Glomerular visceral epithelial cell (primary cell): ENCODE measurements around the gene ADAMTS17.

ENCODE experiments used
- DNase-seq: peaks from one replicate; pipeline ENCODE4 v3.0.0-alpha.2; 2016; ENCODE audit errors: extremely low spot score

Gene ADAMTS17

GRCh38 chr15:99999282-100000070, 342.3 kb downstream of the ADAMTS17 start:
- no peak for DNase-seq

- no peak for DNase-seq
Measured at GRCh38 chr15:99998661-99999101, 343.1 kb downstream of the ADAMTS17 start.

DNA sequence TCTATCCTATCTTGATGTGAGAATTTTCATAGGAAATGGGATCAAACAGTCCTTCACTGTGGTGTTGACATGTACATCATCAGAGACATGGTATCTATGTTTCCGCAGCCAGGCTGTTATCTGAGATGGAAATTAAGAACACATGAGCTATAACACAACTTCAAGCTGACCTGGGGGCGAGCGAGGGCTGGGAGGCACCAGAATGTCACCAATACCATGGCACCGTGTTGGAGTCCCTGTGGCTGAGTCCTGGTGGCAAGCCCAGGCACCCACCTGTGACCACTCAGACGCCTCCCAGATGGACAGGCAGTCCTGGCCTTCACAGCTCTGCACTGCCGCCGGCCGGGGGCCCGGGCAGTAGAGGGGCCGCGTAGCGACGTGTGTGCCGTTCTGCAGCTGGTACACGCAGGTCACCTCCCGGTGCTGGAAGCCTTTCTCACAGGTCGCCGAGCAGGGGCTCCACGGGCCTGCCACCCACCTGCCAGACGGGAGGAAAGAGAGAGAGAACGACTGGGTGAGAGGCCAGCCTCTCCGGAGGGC, 344.6 kb downstream of the ADAMTS17 start:
- no peak for DNase-seq

GRCh38 chr15:99996660-99997059, 345.1 kb downstream of the ADAMTS17 start:
- DNase-seq, result no peak

- no peak for DNase-seq
Measured at GRCh38 chr15:99995543-99995942, 346.2 kb downstream of the ADAMTS17 start.

GRCh38 chr15:99994849-99995248, 346.9 kb downstream of the ADAMTS17 start:
- no peak for DNase-seq

DNA sequence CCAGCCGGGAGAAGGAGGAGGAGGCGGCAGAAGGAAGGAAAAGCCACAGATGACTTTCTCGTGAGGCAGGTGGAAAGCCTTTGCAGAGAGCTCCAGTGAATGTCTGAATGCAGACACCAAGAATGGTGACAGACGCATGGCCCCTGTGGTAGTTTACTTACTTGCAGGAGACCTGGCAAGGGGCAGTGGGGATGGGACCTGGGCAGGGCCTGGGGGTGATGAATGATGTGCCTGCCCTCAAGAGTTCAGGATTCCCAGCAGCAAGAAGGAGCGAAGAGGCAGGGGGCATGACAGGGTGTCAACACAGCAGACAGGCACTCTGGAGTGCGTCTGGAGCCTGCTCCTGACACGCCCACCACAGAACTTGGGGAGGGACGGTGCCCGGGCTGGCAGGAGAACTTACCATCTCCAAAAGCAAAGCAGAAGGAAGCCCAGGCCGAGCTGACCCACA, 348.1 kb downstream of the ADAMTS17 start:
- no peak for DNase-seq

DNA sequence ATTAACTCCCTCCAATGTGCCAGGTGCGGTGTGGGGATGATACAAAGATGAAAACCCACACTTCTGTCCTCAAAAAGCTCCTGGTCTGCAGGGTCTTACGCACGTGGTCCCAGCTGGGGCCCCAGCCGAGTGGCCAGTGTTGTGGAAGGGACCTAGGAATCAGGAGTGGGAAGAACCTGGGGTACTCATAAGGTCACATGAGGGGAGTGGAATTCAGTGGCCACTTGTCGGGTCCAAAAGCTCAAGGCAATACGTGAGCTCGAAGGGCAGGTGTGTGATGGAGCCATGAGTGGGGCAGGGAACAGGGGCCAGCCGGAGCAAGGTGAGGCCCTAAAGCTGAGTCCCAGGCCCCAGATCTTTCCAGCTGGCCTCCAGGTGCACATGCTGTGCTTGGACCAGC, 348.5 kb downstream of the ADAMTS17 start:
- DNase-seq, result no peak

DNA sequence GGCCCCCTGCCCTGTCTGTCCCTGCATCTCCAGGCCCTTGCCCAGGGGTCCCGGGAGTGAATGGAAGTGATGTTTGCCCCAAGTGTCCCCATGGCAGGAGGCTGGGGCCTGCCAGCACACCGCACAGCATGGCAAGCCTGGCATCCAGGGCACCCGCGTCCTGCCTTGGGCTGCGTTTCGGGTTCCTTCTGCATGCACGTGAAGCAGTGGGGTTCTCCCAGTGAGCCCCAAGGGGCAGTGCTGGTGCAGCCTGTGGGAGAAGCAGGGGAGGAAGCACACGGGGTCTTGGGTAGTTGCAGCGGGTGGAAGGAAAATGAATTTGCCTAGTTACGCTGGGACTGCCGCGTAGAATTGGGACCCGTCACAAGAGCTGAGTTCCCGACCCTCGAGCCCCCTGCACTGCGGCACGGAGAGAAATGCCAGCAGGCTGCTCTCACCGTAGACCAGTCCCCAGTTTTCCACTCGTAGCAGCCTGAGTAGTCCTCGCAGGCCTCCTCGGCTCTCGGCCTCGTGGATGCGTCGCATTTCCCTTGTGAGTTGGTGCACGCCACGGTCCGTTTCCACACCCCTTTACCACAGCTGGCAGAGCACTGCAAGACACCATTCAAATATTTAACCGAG, 349.1 kb downstream of the ADAMTS17 start:
- DNase-seq, result no peak

- DNase-seq, result no peak
Measured at GRCh38 chr15:99989095-99989494, 352.7 kb downstream of the ADAMTS17 start.

DNA sequence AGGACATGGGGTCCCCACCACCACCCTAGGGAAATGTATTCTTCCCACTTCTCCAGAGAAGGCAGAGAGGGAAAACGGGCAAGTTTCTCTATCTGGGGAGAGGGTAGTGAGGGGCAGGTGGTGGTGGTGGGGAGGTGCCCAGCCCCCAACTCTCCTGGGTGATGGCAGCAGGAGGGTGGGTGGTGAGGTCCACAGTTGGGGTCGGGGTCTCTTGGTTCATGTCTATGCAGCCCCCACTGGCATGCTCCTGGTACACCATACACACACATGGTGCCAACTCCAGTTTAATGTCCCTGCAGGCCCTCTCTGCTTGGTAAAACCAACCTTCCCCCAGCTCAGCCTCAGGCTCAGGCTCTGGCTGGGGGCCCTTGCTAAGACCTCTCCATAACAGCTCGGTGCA, 354.1 kb downstream of the ADAMTS17 start:
- DNase-seq, result no peak

- DNase-seq, result no peak
Measured at GRCh38 chr15:99987119-99987506, 354.7 kb downstream of the ADAMTS17 start.

DNA sequence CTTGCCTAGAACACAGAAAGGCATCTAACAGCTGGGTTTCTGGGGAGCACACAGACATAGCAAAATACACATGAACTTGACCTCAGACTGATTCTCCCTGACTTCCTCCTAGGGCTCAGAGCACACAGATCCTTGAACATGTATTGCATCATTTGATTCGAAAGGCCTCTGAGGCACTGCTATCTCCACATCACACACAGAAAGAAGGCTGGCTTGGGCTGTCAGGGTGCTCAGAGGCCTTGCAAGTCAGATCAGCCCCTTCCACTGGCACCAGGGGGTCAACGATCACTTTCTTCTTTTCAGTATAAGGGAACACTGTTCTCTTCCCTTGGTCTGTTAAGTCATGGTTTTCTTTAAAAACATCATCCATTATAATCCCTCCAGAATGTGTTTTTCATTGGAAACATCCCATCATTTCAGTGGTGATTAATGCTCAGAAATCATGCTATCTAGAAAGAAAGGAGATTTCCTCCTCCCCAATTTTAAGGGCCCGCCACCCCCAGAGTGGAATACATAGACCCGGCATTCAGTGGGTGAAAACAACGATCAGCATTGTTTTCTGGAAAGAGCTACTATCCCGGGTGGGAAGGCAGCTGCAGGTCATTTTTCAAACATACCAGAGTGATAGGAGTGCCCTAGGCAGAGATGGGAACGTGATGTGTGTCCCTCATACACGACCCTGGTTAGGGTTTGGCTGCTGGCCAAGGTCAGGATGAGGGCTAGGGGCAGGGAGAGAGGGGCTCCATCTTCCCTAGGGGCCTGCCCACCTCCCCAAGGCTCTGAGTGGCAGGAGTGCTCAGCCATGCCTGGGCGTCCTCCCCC, 355.3 kb downstream of the ADAMTS17 start:
- DNase-seq, result no peak

DNA sequence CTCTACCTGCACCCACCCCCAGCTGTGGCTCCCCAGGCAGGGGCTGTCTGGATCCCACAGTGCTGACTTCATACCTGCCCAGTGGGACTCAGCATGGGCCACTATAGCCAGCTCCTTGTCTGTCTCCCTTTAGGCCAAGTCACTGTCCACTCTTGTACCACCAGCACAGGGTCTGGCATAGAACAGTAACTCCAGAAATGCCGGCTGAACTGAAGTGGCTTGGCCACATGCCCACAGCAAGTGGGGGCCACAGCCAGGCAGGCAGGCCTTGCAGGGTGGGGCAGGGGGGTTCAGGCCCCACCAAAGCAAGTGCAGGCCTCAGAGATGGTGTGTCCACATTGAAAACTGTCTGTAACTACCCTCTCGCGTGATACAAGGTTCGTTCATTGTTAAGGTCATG, 355.9 kb downstream of the ADAMTS17 start:
- DNase-seq, result no peak

GRCh38 chr15:99984491-99985243, 357.1 kb downstream of the ADAMTS17 start:
- no peak for DNase-seq

DNA sequence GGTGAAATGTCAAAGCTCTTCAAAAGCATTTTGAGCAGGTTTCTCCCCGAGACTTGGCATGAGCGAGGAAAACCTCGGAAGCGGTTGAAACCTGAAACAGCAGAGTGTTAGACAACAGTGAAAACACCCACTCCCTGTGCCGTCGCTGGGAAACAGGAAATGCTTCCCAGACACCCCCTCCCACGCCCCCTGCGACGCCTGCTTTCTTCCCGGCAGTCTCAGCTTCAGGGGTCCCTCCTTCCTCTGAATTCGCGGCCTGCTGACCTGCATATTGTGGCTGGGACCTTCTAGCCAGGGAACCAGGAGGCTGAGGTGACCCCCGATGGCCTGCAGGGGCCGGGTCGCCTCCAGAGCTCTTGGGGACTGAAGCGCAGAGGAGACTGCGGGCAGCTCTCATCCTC, 357.9 kb downstream of the ADAMTS17 start:
- no peak for DNase-seq

DNA sequence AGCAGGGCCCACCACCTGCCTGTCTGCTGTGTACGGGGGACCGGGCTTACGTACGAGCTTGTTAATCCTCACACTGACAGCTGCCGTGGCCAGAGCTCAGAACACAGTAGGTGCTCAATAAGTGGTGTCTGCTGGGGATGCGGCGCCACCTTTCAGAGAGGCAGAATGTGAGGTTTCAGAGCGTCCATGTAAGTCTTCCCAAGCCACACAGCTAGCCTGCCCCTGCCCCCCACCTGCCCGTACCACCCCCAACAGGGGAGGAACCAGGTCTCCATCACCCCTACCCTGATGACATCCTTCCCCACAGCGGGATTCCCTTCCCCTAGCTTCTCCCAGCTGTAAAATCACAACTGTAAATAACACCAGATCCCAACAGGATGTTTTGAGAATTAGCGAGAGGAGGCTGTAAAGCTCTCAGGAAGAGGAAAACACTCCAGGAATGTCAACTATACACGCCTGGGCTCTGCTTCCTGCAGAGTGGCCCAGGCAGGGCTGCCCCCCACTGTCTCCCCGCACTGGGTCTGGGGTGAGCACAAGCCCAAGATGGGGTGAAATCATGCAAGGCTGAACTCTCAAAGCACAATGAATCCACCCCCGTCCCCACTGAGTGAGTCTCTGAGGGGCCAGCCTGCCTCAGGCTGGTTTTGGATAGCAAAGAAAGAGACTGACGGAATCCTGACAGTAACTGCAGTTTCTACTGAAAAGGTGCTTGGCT, 358.4 kb downstream of the ADAMTS17 start:
- DNase-seq, result no peak

DNA sequence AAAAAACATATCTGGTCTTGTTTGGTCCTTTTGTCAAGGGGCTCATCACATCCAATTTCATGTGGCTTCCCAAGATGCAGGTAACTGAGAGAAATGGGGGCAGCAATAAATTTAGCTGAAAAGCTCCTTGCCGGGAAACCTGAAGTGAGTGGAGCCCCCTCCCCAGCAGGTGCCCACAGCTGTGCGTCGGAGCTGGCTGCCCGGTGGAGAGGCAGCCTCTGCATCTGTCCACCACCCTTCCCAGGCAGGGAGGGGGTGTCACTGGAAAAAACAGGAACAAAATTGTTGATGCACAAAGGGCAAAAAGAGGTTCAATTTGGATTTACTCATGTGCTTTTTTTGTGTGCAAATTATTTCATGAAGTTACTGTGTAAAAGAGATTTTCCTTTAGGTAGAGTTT, 359.1 kb downstream of the ADAMTS17 start:
- no peak for DNase-seq

DNA sequence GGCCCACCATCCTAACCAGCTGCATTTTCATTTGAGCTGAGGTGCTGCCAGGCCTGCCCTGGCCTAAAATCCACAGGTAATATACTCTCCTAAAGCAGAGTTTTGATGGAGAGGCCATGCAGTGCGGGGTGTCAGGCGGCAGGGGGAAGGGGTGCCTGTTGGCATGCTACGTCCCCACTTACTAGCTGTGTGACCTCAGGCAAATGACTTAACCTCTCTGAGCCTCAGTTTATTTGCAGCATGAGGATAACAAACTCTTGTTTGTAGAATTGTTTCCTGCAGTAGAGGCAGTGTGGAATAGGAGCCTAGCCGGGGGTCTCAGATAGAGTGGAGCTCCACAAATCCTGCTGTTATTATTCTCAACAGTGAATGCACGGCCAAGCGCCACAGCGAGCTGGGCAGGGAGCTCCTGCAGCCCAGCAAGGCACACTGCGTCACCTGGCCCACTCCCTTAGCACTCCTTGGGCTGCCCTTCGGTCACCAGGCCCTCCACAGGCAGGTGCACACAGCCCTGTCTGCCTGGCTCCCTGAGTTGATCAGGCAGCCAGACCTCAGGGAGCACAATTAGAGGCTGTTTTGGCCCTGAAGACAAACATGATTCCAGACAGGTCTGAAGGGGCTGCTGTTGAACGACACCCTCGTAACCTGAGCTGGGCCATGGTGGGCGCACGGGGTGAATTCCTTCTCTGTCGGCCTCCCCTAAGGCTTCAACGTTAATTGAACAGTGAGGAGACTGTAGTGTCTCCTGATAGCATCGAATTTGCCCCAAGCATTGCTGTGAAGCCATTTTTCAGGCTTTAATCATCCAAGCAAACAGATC, 359.7 kb downstream of the ADAMTS17 start:
- DNase-seq, result no peak

DNA sequence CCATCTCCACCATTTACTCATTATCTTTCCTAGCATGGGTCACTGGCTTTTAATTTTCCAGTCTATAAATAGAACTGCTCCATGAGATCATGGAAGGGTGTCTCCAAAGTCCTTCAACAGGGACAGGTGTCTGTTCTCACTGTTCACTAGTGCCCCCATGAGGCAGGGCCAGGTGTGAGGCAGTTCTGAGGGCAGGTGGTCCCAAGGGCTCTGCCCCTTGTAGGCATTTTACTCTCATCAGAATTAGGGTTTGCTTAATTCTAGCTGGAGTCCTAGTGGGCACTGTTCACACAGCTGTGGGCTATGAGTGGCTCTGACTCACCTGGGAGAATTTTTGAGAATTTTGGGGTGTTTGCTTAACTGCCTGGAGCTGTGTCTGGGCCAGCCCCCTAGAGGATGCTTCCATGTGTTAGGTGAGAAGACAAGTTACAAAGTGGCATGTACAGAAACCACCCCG, 360.6 kb downstream of the ADAMTS17 start:
- no peak for DNase-seq
